ACC112 (cell line): ENCODE data around the gene FNDC7.

ENCODE experiments used
- H2AFZ ChIP-seq: fragments of 200-600 bp; sonication (generic); one replicate; pipeline ENCODE4 v1.6.0; 2017; ENCODE audit warnings: antibody characterized with exemption, low read length; ENCODE audit not compliant: unreplicated experiment
- H3K27ac ChIP-seq: fragments of 200-600 bp; sonication (generic); 2 replicates; pipeline ENCODE4 v1.5.1; 2014; ENCODE audit warnings: low read depth, mild to moderate bottlenecking, antibody characterized with exemption, low read length, moderate library complexity
- H3K27me3 ChIP-seq: fragments of 200-600 bp; sonication (generic); 2 replicates; pipeline ENCODE4 v1.6.1; 2014; ENCODE audit warnings: mild to moderate bottlenecking, antibody characterized with exemption, low read length, moderate library complexity, mixed read lengths; ENCODE audit not compliant: insufficient read depth
- H3K36me3 ChIP-seq: fragments of 200-600 bp; sonication (generic); 2 replicates; pipeline ENCODE4 v1.6.1; 2016; ENCODE audit warnings: mild to moderate bottlenecking, antibody characterized with exemption, low read length, moderate library complexity, mixed read lengths; ENCODE audit not compliant: insufficient read depth
- H3K4me1 ChIP-seq: fragments of 200-600 bp; sonication (generic); one replicate; pipeline ENCODE4 v1.6.1; 2016; ENCODE audit warnings: low read length, mixed read lengths; ENCODE audit not compliant: insufficient read depth, unreplicated experiment, control insufficient read depth
- H3K4me3 ChIP-seq: fragments of 200-600 bp; sonication (generic); 2 replicates; pipeline ENCODE4 v1.5.1; 2014; ENCODE audit warnings: mild to moderate bottlenecking, low read depth, low read length
- H3K79me2 ChIP-seq: fragments of 200-600 bp; sonication (generic); one replicate; pipeline ENCODE4 v1.6.0; 2016; ENCODE audit warnings: low read length; ENCODE audit not compliant: control insufficient read depth, unreplicated experiment, insufficient read depth

FNDC7 gene

GRCh38 chr1:108745980-108746381 is 33.3 kb downstream of the FNDC7 start:
- peaks cover 16% of the 10 kb centered on the region for H3K4me1 ChIP-seq
- no peak overlapping the region; the same call in 1 of the 2 replicates for H3K27ac ChIP-seq
- H2AFZ ChIP-seq = peak overlapping the region; percentile 25
- H3K79me2 ChIP-seq = peaks cover 36% of the 10 kb centered on the region
- H3K4me3 ChIP-seq = no peak overlapping the region
- H3K36me3 ChIP-seq = no peaks in the 10 kb centered on the region
- no peaks in the 10 kb centered on the region for H3K27me3 ChIP-seq

DNA sequence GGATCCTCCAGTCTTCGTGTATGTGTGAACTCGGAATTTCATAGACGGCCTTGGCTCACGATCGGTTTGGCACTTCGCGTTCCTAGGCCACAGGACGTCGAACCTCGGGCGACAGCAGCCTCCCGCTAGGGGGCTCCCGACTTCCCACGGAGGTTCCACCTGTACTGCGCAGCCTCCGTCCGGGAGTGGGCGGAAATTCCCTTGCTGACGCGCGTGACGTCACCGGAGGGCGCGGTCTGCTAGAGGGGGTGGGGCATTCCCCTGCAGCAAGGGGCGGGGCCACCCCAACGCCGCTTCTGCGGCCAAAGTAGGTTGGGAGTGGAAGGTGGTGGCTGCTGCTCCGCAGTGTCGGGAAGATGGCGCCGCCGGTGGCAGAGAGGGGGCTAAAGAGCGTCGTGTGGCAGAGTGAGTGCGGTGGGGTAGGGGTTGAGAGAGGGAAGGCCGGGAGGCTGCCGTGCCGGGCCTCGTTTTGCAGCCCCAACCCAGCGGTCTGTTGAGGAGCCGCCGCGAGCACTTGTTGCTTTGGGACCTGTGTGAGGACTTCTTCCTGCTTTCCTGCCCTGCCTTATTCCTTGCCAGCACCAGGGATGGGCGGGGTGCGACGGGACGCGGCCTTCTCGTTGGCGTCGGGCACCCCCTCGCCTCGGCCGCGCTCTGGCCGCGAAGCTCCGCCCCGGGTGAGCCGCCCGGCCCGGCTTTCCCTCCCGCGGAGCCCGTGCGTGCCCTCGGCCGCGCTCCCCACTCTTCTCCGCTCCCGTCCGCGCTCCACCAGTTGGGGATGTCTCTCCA is 33.9 kb downstream of the FNDC7 start, which contains the start of gene STXBP3:
Gene STXBP3 (plus strand): TSS at position 293 of the 789 bp plus-strand sequence. CDS start 64 bp downstream, at position 357.
- Histone ChIP-seq H3K4me1 (peaks cover 16% of the 10 kb centered on the region), H3K36me3 (no peaks in the 10 kb centered on the region), H3K27ac (peak within 1 kb of the TSS; percentile 89), H3K79me2 (peaks cover 39% of the 10 kb centered on the region), H3K4me3 (peak within 1 kb of the TSS; percentile 85), H2AFZ (peak within 1 kb of the TSS; percentile 80), H3K27me3 (no peaks in the 10 kb centered on the region)

DNA sequence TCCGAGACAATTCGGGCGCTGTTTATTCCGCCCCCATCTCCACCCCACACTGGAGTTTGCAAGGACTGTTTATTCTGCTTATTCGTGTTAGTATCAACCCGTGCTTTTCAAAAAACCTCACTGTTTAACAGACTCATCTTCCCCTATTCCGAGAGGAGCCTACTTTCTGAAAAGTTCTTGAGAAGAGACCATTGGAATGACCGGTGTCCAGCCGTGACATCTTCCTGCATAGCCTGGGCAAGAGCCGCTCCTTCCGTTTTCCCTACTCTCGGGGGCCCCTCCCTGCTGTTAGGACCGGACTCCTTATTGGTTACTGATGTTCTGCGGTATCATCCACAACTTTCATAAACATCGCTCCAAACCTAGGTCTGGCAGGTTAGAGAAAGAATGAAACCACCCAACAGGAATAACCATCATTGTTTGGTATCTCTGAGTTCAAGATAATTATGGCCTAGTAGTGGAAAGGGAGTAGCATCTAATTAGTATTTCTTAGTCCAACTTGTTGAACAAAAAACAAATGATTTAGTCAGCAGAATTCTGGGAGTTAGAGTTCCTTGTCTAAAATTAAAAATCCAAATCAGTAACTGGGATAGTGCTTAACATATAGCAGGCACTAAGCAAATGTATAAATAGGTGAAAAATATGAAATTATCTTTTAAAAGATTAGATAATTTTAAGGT is 34.6 kb downstream of the FNDC7 start:
- Histone ChIP-seq H3K4me1 (peaks cover 16% of the 10 kb centered on the region), H2AFZ (peak overlapping the region; percentile 80), H3K79me2 (peaks cover 39% of the 10 kb centered on the region), H3K27me3 (no peaks in the 10 kb centered on the region), H3K36me3 (peaks cover 3% of the 10 kb centered on the region), H3K27ac (peak overlapping the region; percentile 89), H3K4me3 (peak overlapping the region; percentile 85)

- peak overlapping the region; percentile 85 for H3K4me3 ChIP-seq
These were observed 35.2 kb downstream of the FNDC7 start for GRCh38 chr1:108747898-108748297.

DNA sequence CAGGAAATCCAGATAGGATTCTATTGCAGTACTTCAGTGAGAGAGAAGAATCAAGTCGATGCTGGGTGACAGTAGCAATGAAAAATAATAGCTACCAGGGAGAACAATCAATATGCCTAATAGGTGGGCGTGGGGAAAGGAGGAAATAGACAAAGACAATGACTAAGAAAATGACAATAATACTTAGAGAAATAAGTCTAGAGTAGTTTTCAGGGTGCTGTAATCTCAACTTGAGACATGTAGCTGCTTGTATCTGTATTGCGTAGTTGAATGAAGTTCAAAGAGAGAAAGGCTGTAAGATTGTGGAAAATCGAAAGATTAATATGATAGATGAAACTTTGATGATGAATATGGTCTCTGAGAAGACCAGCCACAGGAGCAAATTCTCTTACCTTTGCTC is 36.4 kb downstream of the FNDC7 start:
- Histone ChIP-seq H3K36me3 (peaks cover 15% of the 10 kb centered on the region), H3K27ac (no peak overlapping the region), H3K4me3 (peak overlapping the region; percentile 13; the same call in 1 of the 2 replicates), H3K79me2 (peaks cover 47% of the 10 kb centered on the region), H3K27me3 (no peaks in the 10 kb centered on the region), H2AFZ (no peak overlapping the region), H3K4me1 (peaks cover 16% of the 10 kb centered on the region)

More at GRCh38 chr1:108747898-108748297, 35.2 kb downstream of the FNDC7 start:
- Histone ChIP-seq H2AFZ (no peak overlapping the region), H3K27ac (peak overlapping the region; percentile 89), H3K79me2 (peaks cover 45% of the 10 kb centered on the region), H3K27me3 (no peaks in the 10 kb centered on the region), H3K4me1 (peaks cover 16% of the 10 kb centered on the region), H3K36me3 (peaks cover 9% of the 10 kb centered on the region)

- Histone ChIP-seq H3K27ac (no peak overlapping the region), H3K4me3 (no peak overlapping the region), H2AFZ (no peak overlapping the region), H3K79me2 (peaks cover 47% of the 10 kb centered on the region), H3K27me3 (no peaks in the 10 kb centered on the region), H3K4me1 (peaks cover 16% of the 10 kb centered on the region), H3K36me3 (peaks cover 18% of the 10 kb centered on the region)
These were observed 37.9 kb downstream of the FNDC7 start for GRCh38 chr1:108750476-108751181.

DNA sequence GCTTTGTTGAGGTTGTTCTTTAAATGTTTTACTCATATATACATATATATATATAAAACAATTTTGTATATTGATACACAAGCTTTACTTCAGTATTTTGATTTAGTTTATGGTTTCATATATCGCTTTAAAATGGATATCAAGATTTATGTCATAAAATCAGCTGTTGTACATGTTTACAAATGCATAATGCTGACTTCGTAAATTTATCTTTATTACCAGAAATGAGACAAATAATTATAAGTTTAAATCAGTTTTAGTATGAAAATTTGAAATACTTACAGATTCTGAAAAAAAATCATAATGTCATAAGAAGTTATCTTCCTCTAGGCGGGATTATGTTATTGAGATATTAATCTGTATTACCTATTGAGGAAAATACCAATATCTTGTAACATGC is 40.7 kb downstream of the FNDC7 start:
- no peak overlapping the region for H3K4me3 ChIP-seq
- H3K4me1 ChIP-seq = peaks cover 9% of the 10 kb centered on the region
- H3K36me3 ChIP-seq = peaks cover 28% of the 10 kb centered on the region
- no peak overlapping the region for H2AFZ ChIP-seq
- H3K27ac ChIP-seq = no peak overlapping the region
- H3K79me2 ChIP-seq = peaks cover 36% of the 10 kb centered on the region
- no peaks in the 10 kb centered on the region for H3K27me3 ChIP-seq

GRCh38 chr1:108758796-108759195 is 46.1 kb downstream of the FNDC7 start:
- Histone ChIP-seq H3K27me3 (no peaks in the 10 kb centered on the region), H3K4me1 (no peaks in the 10 kb centered on the region), H3K36me3 (peaks cover 19% of the 10 kb centered on the region), H3K79me2 (no peaks in the 10 kb centered on the region), H3K4me3 (no peak overlapping the region), H2AFZ (no peak overlapping the region), H3K27ac (no peak overlapping the region)

GRCh38 chr1:108767115-108767514 is 54.4 kb downstream of the FNDC7 start:
- Histone ChIP-seq H2AFZ (no peak overlapping the region), H3K27ac (no peak overlapping the region), H3K4me1 (no peaks in the 10 kb centered on the region), H3K4me3 (no peak overlapping the region), H3K27me3 (no peaks in the 10 kb centered on the region), H3K79me2 (peaks cover 3% of the 10 kb centered on the region), H3K36me3 (peaks cover 7% of the 10 kb centered on the region; the same call in 1 of the 2 replicates)

DNA sequence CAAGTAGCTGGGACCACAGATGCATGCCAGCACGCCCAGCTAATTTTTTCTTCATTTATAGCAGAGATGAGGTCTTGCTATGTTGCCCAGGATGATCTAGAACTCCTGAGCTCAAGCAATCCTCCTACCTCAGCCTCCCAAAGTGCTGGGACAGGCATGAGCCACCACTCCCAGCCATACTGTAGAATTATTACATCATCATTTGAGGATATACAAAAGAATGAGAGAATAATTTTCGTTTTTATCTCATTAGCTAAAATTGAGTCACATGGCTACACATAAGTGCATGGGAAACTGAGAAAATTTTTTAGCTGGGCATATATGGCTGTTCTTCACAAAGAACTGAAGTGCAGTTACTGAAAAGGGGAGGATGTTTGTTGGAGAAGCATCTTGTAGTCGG is 55.0 kb downstream of the FNDC7 start:
- no peak overlapping the region for H3K27ac ChIP-seq
- H3K36me3 ChIP-seq = peaks cover 8% of the 10 kb centered on the region
- H2AFZ ChIP-seq = no peak overlapping the region
- H3K4me1 ChIP-seq = no peaks in the 10 kb centered on the region
- no peaks in the 10 kb centered on the region for H3K27me3 ChIP-seq
- peaks cover 3% of the 10 kb centered on the region for H3K79me2 ChIP-seq
- no peak overlapping the region for H3K4me3 ChIP-seq
